Heart right ventricle (tissue), 16 donors: ENCODE results near the gene CRX. TPM values are rescaled to one million over a fixed set of nuclear protein-coding genes. Genes with fewer than 3 reads are reported as not detected.

Source experiments
- ATAC-seq, 8 donors: fragments of 200-7000 bp; cut with Tn5 transposase; one replicate each; pipeline ENCODE4 v1.9.1; 2020; ENCODE audit warnings: mild to moderate bottlenecking in 8 of 8, moderate library complexity in 8 of 8, moderate number of reproducible peaks in 1 of 8
- DNase-seq, 2 donors: peaks; one replicate each; pipeline ENCODE4 v3.0.0-alpha.2; 2020
- H3K27ac ChIP-seq, 10 donors: fragments of 200-600 bp; sonication (generic) in 2 of 10; one replicate each; pipeline versions ENCODE4 v1.5.0 to v1.8.0; 2020 to 2022; ENCODE audit warnings: mild to moderate bottlenecking in 3 of 10
- H3K27me3 ChIP-seq, 7 donors: fragments of 200-600 bp; one replicate each; pipeline ENCODE4 v1.8.0; 2021 to 2022; ENCODE audit warnings: mild to moderate bottlenecking in 2 of 7
- H3K36me3 ChIP-seq, 9 donors: fragments of 200-600 bp; sonication (generic) in 1 of 9; one replicate each; pipeline versions ENCODE4 v1.5.0 to v1.8.0; 2020 to 2022; ENCODE audit warnings: mild to moderate bottlenecking in 2 of 9
- H3K4me1 ChIP-seq, 9 donors: fragments of 200-600 bp; sonication (generic) in 1 of 9; one replicate each; pipeline versions ENCODE4 v1.5.0 to v1.8.0; 2020 to 2022; ENCODE audit warnings: mild to moderate bottlenecking in 4 of 9
- H3K4me3 ChIP-seq, 10 donors: fragments of 200-600 bp; sonication (generic) in 2 of 10; one replicate each; pipeline versions ENCODE4 v1.5.0 to v1.8.0; 2020 to 2022; ENCODE audit warnings: mild to moderate bottlenecking in 7 of 10, moderate library complexity in 2 of 10
- H3K9me3 ChIP-seq, 11 donors: fragments of 200-600 bp in 10 of 11; sonication (generic) in 2 of 11; one replicate each; pipeline versions ENCODE4 v1.5.0 to v1.8.0; 2013 to 2022; ENCODE audit warnings: mild to moderate bottlenecking in 2 of 11, control low read depth in 1 of 11, moderate library complexity in 1 of 11
- WGBS, 2 donors: extraction: QIAGEN DNeasy Blood & Tissue Kit; methylation state at CpG; one replicate each; pipeline ENCODE4 v1.1.7; 2013; ENCODE audit warnings: inconsistent platforms in 1 of 2; 5-methylcytosine and 5-hydroxymethylcytosine counted together
- intact Hi-C, 10 donors: fragments of 100-400 bp; cut with DNase I; formaldehyde crosslinking; loops; one replicate each; pipeline versions ENCODE4 v1.11.1 to v1.14.2; 2022
- polyA plus RNA-seq, 2 donors: library from polyadenylated mRNA; stranded (reverse); fragments of 200-250 nt; gene quantifications; one replicate each; pipeline ENCODE4 v1.2.3, GENCODE V29; 2013
- total RNA-seq, 10 donors: library from RNA; stranded (reverse); fragmentation: NEBNext Ultra II Directional in 3 of 10; extraction: Animal tissue kit (Norgen Biotek cat#: 25700) in 3 of 10; gene quantifications; one replicate each; pipeline versions ENCODE4 v1.2.1 to v1.2.4, GENCODE V29; 2021 to 2023
- TF ChIP-seq, protein P1 (sequence below), 9 donors: fragments of 200-600 bp; sonication (generic) in 2 of 9; IDR thresholded peaks; one replicate each; pipeline versions ENCODE4 v1.5.0 to v1.8.0; 2021 to 2022; ENCODE audit warnings: antibody characterized with exemption in 9 of 9, mild to moderate bottlenecking in 5 of 9, moderate library complexity in 1 of 9
- donor health status: Arrhythmogenic right ventricular cardiomyopathy.
- donor health status: ischemic (EF 13 %, LVEDD 7.1; RV severe dilation, severe dysfunction).
- donor health status: healthy with polysubstance abuse.
- donor health status: DM: no; HTN: yes; CAD: no.
- donor health status: DM: no; HTN: no; CAD: no.
- donor health status: ischemic (EF 25% LVEDD 6.9; RV normal size, moderate dysfunction).
- donor health status: ischemic (EF 25% LVEDD 5.7; RV mildly dilated, moderate dysfunction).
- donor health status: healthy.
- donor health status: DM: yes; HTN: yes; CAD: no.
- donor health status: Ischemic cardiomyopathy.
- donor health status: ischemic (EF 35%, LVEDD 5.7; RV mildly dilated, moderate dysfunction).
- donor health status: nonischemic (EF 11% LVEDD 7.7; RV severe dilation, severe dysfunction).
- donor health status: DM: yes; HTN: yes; CAD: no.
- donor health status: PGD.
- donor health status: ischemic (EF 29% LVEDD 5.4; RV normal size, mild dysfunction).
- donor health status: nonischemic (EF 23%, LVEDD 6.1; RV moderate dilation, normal function).

CRX gene
- total and polyA plus RNA-seq, 12 donors: not detected

DNA sequence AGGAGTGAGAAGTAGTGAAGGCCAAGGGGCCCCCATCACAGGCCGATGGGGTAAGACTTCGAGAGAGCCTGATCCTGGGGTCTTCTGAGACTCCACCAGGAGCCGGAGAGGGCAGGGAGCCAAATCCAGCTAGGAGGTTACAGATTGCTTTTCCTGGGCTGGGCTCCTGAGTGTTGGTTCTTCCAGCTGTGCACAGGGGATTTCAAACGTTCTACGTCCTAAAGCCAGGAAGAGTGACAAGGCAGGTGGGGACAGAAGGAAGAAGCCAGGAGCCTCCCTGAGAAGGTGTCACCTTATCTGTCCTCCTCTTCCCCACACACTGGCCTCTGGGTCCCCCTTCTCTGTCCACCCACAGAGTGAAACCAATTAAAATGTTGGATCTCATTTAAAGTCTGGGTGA lies 21.2 kb downstream of the CRX start:
- DNase-seq: no peak
- Histone ChIP-seq H3K4me3 (no peak overlapping the region), H3K4me1 (no peaks in the 10 kb centered on the region), H3K9me3 (no peaks in the 10 kb centered on the region), H3K27me3 (peaks cover 0 to 66% (median 54%) of the 10 kb centered on the region in 7 donors), H3K27ac (no peak overlapping the region), H3K36me3 (no peaks in the 10 kb centered on the region)
- intact Hi-C loops: no loop called here
- no peak for ATAC-seq
- WGBS, 2 donors: 45 to 52% methylated on average over 5 of the region's 5 CpGs
- TF ChIP-seq, protein P1, sequence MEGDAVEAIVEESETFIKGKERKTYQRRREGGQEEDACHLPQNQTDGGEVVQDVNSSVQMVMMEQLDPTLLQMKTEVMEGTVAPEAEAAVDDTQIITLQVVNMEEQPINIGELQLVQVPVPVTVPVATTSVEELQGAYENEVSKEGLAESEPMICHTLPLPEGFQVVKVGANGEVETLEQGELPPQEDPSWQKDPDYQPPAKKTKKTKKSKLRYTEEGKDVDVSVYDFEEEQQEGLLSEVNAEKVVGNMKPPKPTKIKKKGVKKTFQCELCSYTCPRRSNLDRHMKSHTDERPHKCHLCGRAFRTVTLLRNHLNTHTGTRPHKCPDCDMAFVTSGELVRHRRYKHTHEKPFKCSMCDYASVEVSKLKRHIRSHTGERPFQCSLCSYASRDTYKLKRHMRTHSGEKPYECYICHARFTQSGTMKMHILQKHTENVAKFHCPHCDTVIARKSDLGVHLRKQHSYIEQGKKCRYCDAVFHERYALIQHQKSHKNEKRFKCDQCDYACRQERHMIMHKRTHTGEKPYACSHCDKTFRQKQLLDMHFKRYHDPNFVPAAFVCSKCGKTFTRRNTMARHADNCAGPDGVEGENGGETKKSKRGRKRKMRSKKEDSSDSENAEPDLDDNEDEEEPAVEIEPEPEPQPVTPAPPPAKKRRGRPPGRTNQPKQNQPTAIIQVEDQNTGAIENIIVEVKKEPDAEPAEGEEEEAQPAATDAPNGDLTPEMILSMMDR (IDR thresholded peaks at IDR 0.05): no peak

DNA sequence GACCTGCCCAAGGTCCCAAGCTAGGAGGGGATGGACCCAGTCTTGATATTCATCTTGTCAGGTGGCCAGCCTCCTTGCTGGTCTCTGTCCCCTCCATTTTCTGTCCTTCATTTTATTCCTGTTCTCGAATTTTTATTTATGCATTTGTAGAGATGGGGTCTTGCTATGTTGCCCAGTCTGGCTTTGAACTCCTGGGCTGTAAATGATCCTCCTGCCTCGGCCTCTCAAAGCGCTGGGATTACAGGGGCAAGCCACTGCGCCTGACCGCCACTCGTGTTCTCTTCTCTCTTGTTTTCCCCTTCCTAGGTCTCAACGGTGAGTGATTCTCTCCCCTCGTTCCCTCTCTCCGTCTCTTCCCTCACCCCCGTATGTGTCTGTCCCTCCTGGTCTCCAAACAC lies 26.7 kb downstream of the CRX start:
- intact Hi-C loops: no loop called here
- Histone ChIP-seq H3K4me3 (no peak overlapping the region), H3K27ac (no peak overlapping the region), H3K4me1 (no peaks in the 10 kb centered on the region), H3K9me3 (no peaks in the 10 kb centered on the region), H3K27me3 (peaks cover 7 to 76% (median 72%) of the 10 kb centered on the region in 7 donors), H3K36me3 (no peaks in the 10 kb centered on the region)
- ATAC-seq: no peak
- 50 to 55% methylated on average over 10 of the region's 10 CpGs for WGBS, 2 donors
- TF ChIP-seq, protein P1 (IDR thresholded peaks at IDR 0.05): no peak
- DNase-seq: no peak

DNA sequence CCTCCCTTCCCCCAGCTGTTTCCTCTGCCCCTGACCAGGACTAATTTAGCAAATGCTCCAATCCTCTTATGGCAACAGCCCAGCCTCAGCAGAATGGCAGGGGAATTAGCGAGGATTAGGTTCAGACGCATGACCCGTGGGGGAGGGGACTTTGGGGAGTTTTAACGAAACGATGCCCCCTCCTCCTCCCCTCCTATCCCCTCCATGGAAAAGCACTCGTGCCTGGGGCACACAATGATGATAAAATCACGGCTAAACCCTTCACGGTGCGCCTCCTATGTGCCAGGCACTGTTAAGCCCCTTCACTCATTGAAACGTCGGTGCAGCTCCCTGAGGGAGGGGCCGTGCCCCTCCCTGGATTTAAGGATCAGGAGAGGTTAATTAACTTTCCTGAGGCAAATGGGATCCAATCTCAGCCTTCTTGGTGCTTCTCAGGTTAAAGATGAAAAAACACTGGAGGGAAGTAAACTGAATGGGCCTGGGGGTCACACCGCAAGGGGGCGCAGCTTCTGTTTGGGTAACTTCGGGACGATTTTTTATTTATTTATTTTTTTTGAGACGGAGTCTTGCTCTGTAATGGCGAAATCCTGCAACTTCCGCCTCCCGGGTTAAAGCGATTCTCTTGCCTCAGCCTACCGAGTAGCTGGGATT lies 27.2 kb downstream of the CRX start:
- no peak overlapping the region for H3K4me3 ChIP-seq
- H3K4me1 ChIP-seq: no peaks in the 10 kb centered on the region
- no peaks in the 10 kb centered on the region for H3K36me3 ChIP-seq
- no peak overlapping the region for H3K27ac ChIP-seq
- H3K27me3 ChIP-seq: peaks cover 11 to 80% (median 72%) of the 10 kb centered on the region in 7 donors
- intact Hi-C loops: no loop called here
- TF ChIP-seq, protein P1 (IDR thresholded peaks at IDR 0.05): peak in 8 of 9 donors; percentile 15 to 48 (median 29)
- H3K9me3 ChIP-seq: no peaks in the 10 kb centered on the region
- ATAC-seq (no peak), DNase-seq (peak in 1 of 2 donors; percentile 19)
- 2 to 4% methylated on average over 22 of the region's 22 CpGs for WGBS, 2 donors

DNA sequence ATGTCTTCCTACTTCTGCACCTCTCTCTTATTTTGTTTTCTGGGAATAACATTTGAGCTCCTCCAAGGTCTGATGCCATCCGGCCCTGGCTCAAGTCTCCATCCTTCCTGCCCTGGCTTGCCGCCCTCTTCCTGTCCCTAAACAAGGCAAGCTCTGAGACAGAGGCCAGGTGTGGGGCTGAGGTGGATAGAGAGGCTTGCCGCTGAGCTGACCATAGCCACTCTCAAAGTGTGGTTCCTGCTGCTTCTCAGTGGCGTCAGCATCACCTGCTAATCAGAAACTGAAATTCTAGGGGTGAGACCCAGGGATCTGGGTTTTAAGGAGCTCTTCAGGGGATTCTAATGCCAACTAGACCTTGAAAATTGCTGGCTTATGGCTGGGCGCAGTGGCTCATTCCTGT lies 31.3 kb downstream of the CRX start:
- intact Hi-C loops: no loop called here
- TF ChIP-seq, protein P1 (IDR thresholded peaks at IDR 0.05): no peak
- Histone ChIP-seq H3K4me1 (no peaks in the 10 kb centered on the region), H3K36me3 (no peaks in the 10 kb centered on the region), H3K9me3 (no peaks in the 10 kb centered on the region), H3K27me3 (peaks cover 13 to 82% (median 71%) of the 10 kb centered on the region in 7 donors), H3K27ac (no peak overlapping the region), H3K4me3 (no peak overlapping the region)
- no peak for ATAC-seq
- no peak for DNase-seq
- 59 to 64% methylated on average over 5 of the region's 5 CpGs for WGBS, 2 donors
